Activated CD4-positive, alpha-beta memory T cell treated with anti-CD3 and anti-CD28 coated beads for 36 hours (primary cell): ENCODE results near the gene XRCC6. TPM values are rescaled to one million over a fixed set of nuclear protein-coding genes. Genes with fewer than 3 reads are reported as not detected.
"Not testable (repeated sequence)": the region's sequence is repeated elsewhere in the genome, so short reads cannot be mapped to it uniquely, and the experiment has no call there.

Experiments used
- CTCF ChIA-PET: fragments of 350-600 bp; sonication (Branson Sonifier 250); formaldehyde crosslinking; loops from one replicate; lab custom pipeline; 2021; ENCODE audit warnings: antibody characterized with exemption, inconsistent platforms; lab: Charles Lee
- POLR2A ChIA-PET: fragments of 350-600 bp; sonication (Branson Sonifier 250); formaldehyde crosslinking; loops from one replicate; lab custom pipeline; 2021; ENCODE audit warnings: antibody characterized with exemption; lab: Charles Lee
- DNase-seq: peaks from one replicate; pipeline ENCODE4 v3.0.0-alpha.2; 2020
- H3K27ac Mint-ChIP-seq: one replicate; pipeline ENCODE4 v1.8.0; 2021; ENCODE audit warnings: mixed read lengths
- H3K27me3 Mint-ChIP-seq: one replicate; pipeline ENCODE4 v1.8.0; 2021; ENCODE audit warnings: mixed read lengths
- H3K36me3 Mint-ChIP-seq: one replicate; pipeline ENCODE4 v1.8.0; 2021; ENCODE audit warnings: mixed read lengths
- H3K4me1 Mint-ChIP-seq: one replicate; pipeline ENCODE4 v1.8.0; 2021; ENCODE audit warnings: low read depth, mixed read lengths
- H3K4me3 Mint-ChIP-seq: one replicate; pipeline ENCODE4 v1.8.0; 2021; ENCODE audit warnings: mild to moderate bottlenecking, mixed read lengths
- H3K9me3 Mint-ChIP-seq: one replicate; pipeline ENCODE4 v1.8.0; 2021; ENCODE audit warnings: mixed read lengths
- intact Hi-C: fragments of 100-400 bp; cut with micrococcal nuclease; formaldehyde crosslinking; loops from one replicate; pipeline ENCODE4 v1.15.1; 2023
- total RNA-seq, 2 experiments: library from RNA; stranded (reverse); gene quantifications; one replicate each; pipeline ENCODE4 v1.2.3, GENCODE V29; 2021

The XRCC6 gene
- total RNA-seq, 2 experiments from 2014 or later = 403 to 409 TPM

GRCh38 chr22:41598891-41599635 is 22.0 kb upstream of the XRCC6 start:
- intact Hi-C loops = no loop called here
- H3K4me1 Mint-ChIP-seq = peaks cover 18% of the 10 kb centered on the region
- no peak for DNase-seq
- CTCF ChIA-PET = interaction anchor here (0.6 to 2.1 kb wide), 3 partner anchors 9 to 68 kb away, joined by 3 to 7 read pairs (median 3); partner anchors contain the start of genes PMM1 and POLR3H
- POLR2A ChIA-PET = interaction anchor here (1.2 to 1.4 kb wide), 3 partner anchors 9 to 22 kb away, joined by 3 to 4 read pairs (median 3); partner anchors contain the start of genes DESI1, PMM1 and XRCC6
- no peak overlapping the region for H3K27ac Mint-ChIP-seq
- no peaks in the 10 kb centered on the region for H3K27me3 Mint-ChIP-seq
- no peaks in the 10 kb centered on the region for H3K9me3 Mint-ChIP-seq
- peaks cover 54% of the 10 kb centered on the region for H3K36me3 Mint-ChIP-seq
- no peak overlapping the region for H3K4me3 Mint-ChIP-seq

DNA sequence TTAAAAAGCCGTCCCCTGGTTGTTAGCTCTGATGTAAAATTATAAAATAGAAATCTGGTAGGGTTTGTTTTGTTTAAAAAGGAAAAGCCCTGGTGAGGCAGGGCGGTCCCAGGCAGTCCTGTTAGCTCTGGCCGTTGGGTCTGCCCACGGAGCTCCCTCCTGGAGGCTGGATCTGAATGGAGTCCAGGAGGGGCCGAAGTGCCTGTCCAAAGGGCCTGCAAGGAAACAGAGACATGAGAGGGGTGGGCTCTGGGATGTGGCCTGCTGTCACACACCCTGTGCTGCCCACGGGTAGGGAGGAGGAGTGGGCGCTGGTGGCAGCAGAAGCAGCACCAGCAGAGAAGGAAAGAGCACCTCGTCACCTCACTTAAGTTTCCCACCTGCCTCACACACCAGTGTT is 20.1 kb upstream of the XRCC6 start:
- POLR2A ChIA-PET = no interaction called here
- intact Hi-C loops = no loop called here
- H3K4me3 Mint-ChIP-seq = no peak overlapping the region
- H3K9me3 Mint-ChIP-seq = no peaks in the 10 kb centered on the region
- CTCF ChIA-PET = no interaction called here
- no peak overlapping the region for H3K27ac Mint-ChIP-seq
- no peaks in the 10 kb centered on the region for H3K27me3 Mint-ChIP-seq
- H3K36me3 Mint-ChIP-seq = peaks cover 73% of the 10 kb centered on the region
- peaks cover 31% of the 10 kb centered on the region for H3K4me1 Mint-ChIP-seq
- no peak for DNase-seq

GRCh38 chr22:41603873-41604332 is 17.2 kb upstream of the XRCC6 start:
- peak overlapping the region; percentile 18 for H3K27ac Mint-ChIP-seq
- CTCF ChIA-PET = interaction anchor here (1.1 to 1.6 kb wide), 4 partner anchors 12 to 63 kb away, joined by 3 to 5 read pairs (median 4); partner anchors contain the start of genes DESI1 and XRCC6

DNA sequence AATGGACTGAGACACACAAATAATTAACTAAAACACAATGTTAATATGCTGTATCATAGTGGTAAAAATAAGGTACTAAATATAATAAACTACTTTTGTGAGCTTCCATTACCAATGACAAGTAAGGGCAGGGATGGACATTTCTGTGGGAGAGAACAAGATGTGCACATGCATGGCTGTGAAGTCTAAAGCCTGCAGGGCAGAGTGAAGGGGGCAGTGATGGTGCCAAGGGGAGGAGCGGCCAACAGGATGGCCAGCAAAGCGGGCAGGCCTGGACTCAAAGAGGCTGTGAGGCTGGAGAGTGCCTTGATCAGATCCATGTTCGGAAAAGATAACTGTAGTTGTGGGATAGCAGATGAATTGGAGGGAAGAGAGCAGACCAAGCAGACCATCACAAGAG is 12.7 kb upstream of the XRCC6 start:
- no peak overlapping the region for H3K27ac Mint-ChIP-seq
- intact Hi-C loops = no loop called here
- H3K4me3 Mint-ChIP-seq = no peak overlapping the region
- H3K36me3 Mint-ChIP-seq = peaks cover 47% of the 10 kb centered on the region
- DNase-seq = no peak
- CTCF ChIA-PET = no interaction called here
- H3K27me3 Mint-ChIP-seq = no peaks in the 10 kb centered on the region
- peaks cover 19% of the 10 kb centered on the region for H3K4me1 Mint-ChIP-seq
- POLR2A ChIA-PET = no interaction called here
- no peaks in the 10 kb centered on the region for H3K9me3 Mint-ChIP-seq

More at GRCh38 chr22:41603873-41604332, 17.2 kb upstream of the XRCC6 start:
- peak; percentile 86 for DNase-seq
- Mint-ChIP-seq H3K27me3 (no peaks in the 10 kb centered on the region), H3K9me3 (no peaks in the 10 kb centered on the region), H3K36me3 (peaks cover 71% of the 10 kb centered on the region), H3K4me1 (peaks cover 31% of the 10 kb centered on the region), H3K4me3 (no peak overlapping the region)
- POLR2A ChIA-PET = interaction anchor here (0.6 to 3.9 kb wide), 4 partner anchors 14 to 255 kb away, joined by 3 to 33 read pairs (median 8); partner anchors contain the start of genes DESI1, PMM1 and XRCC6
- intact Hi-C loops = loop anchor here (1.0 kb wide), 2 partner anchors 14 to 17 kb away; partner anchors contain the start of genes DESI1 and XRCC6

DNA sequence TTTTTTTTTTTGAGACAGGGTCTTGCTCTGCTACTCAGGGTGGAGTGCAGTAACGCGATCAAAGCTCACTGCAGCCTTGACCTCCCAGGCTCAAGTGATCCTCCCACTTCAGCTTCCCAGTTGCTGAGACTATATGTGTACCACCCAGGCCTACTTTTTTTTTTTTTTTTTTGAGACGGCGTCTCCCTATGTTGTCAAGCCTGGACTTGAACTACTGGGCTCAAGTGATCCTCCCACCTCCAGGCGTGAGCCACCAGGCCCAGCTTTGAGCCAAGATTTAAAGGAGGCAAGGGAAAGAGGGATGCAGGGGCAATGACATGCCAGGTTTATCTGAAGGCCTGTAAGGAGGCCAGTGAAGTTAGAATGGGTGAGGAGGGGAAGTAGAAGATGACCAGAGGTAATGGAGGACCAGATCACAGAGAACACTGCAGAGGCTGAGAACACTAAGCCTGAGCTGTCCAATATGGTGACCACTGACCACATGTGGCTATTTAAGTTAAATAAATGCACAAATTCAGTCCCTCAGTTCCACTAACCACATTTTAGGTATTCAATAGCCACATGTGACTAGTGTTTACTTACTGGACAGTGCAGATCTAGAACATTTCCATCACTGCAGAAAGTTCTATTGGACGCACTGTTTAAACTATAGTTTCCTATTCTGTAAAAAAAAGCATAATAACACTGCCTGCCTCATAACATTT is 8.3 kb upstream of the XRCC6 start:
- Mint-ChIP-seq H3K4me3 (no peak overlapping the region), H3K36me3 (peaks cover 13% of the 10 kb centered on the region), H3K9me3 (no peaks in the 10 kb centered on the region), H3K4me1 (peaks cover 17% of the 10 kb centered on the region), H3K27ac (no peak overlapping the region), H3K27me3 (no peaks in the 10 kb centered on the region)
- DNase-seq = no peak
- POLR2A ChIA-PET = no interaction called here
- intact Hi-C loops = no loop called here
- CTCF ChIA-PET = no interaction called here

DNA sequence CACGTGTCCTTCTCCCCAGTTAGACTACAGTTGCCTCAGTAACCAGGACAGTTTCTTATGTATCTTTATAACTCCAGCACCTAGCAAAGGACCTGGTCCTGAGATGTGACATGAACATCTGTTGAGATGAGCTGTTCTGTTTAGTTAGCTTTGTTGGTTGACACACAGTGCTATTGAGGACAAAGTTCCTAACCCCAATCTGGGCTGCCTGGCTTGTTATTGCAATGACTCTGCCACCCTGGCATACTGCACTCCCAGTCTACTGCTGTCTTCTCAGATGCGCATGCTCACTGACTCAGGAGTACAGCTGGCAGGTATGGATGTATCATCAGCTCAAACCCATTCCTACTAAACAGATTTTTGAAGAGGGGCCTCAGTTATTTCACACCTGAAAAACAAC is 7.6 kb upstream of the XRCC6 start:
- peaks cover 13% of the 10 kb centered on the region for H3K36me3 Mint-ChIP-seq
- no peak overlapping the region for H3K4me3 Mint-ChIP-seq
- CTCF ChIA-PET = no interaction called here

DNA sequence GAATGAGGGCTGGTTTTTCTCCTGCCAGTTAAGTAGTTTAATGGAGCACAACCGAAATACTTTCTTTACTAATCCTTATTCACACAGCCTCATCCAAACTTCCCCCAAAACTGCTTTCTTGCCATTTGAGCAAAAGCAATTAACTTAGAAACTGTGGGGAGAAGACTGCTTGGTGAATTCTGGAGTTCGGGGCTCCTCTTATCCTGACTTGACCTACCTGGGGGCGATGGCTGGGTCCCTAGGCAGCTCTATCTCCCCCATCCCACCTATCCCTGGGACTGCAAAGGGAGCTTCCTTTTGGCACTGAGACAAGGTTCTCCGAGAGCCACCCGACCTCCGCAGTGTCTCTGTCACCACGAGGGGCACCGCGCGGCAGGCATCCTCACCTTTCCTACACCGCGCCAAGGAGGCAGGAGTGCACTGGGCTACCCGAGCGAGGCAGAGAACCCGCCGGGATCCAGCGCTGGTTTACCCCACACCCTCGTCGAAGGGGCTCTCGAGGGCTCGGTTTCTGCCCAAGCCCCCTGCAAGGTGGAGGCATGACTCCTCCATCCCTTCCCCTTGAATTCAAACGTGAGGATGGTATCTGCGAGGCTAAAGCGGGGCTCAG is 1.0 kb upstream of the XRCC6 start:
- no peaks in the 10 kb centered on the region for H3K27me3 Mint-ChIP-seq
- ChIA-PET POLR2A (interaction anchor here (0.7 to 6.0 kb wide), 16 partner anchors 9 to 470 kb away, joined by 3 to 65 read pairs (median 6); partner anchors contain the start of genes ACO2, CCDC134, NDUFA6 and PHF5A), CTCF (interaction anchor here (1.3 to 3.9 kb wide), 4 partner anchors 30 to 216 kb away, joined by 5 to 18 read pairs (median 10); partner anchors contain the start of gene PMM1)
- DNase-seq = peak; percentile 67
- no peaks in the 10 kb centered on the region for H3K9me3 Mint-ChIP-seq
- peaks cover 12% of the 10 kb centered on the region for H3K36me3 Mint-ChIP-seq
- intact Hi-C loops = loop anchor here (2.0 to 5.0 kb wide), 3 partner anchors 47 to 333 kb away; partner anchors contain the start of genes RANGAP1 and SNU13
- H3K4me3 Mint-ChIP-seq = peak overlapping the region; percentile 97
- peak overlapping the region; percentile 98 for H3K27ac Mint-ChIP-seq
- H3K4me1 Mint-ChIP-seq = peaks cover 40% of the 10 kb centered on the region

More for the DNA sequence above, 7.6 kb upstream of the XRCC6 start:
- Mint-ChIP-seq H3K27me3 (no peaks in the 10 kb centered on the region), H3K4me1 (peaks cover 22% of the 10 kb centered on the region), H3K9me3 (no peaks in the 10 kb centered on the region), H3K27ac (no peak overlapping the region)
- no peak for DNase-seq
- POLR2A ChIA-PET = no interaction called here
- intact Hi-C loops = no loop called here

DNA sequence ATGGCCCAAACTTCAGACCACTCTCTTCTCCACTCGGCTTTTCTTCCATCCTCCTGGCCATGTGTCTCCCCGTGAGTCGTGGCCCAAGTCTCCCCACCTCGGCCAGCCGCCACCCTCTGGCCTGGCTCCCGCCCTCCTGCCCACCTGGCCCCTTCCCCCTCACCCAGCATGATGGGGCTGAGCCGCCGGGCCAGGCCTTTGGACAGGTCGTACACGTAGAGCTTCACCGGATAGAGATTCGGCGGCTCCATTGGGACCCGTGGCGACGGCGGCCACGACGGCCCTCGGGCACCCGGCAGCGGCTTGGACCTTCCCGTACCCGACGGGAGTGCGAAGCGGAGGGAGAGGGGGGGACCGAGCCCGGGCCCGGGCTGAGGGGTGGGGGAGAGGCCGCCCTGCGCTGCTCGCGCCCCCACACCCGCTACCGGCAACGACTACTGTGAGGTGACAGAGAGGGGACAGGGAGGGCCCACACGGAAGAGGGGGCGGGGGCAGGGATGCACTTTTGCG is 451 bp upstream of the XRCC6 start, which contains the start of gene DESI1:
Gene DESI1, minus strand, starts transcription at position 455 of the 510 bp plus-strand sequence. Its CDS starts 204 bp downstream, at position 251.
- H3K4me3 Mint-ChIP-seq = peak within 1 kb of the TSS; percentile 97
- H3K9me3 Mint-ChIP-seq = no peaks in the 10 kb centered on the region
- H3K36me3 Mint-ChIP-seq = peaks cover 16% of the 10 kb centered on the region
- intact Hi-C loops = loop anchor here (1.0 to 5.0 kb wide), 11 partner anchors 16 to 333 kb away; partner anchors contain the start of genes PHF5A, POLR3H, RANGAP1 and SNU13
- ChIA-PET POLR2A (interaction anchor here (0.9 to 6.0 kb wide), 21 partner anchors 9 to 515 kb away, joined by 3 to 65 read pairs (median 4); partner anchors contain the start of genes ACO2, CCDC134, NDUFA6 and PHF5A), CTCF (interaction anchor here (1.1 to 3.9 kb wide), 4 partner anchors 17 to 77 kb away, joined by 4 to 18 read pairs (median 8); partner anchors contain the start of gene PMM1)
- DNase-seq = no peak
- peaks cover 40% of the 10 kb centered on the region for H3K4me1 Mint-ChIP-seq
- H3K27me3 Mint-ChIP-seq = no peaks in the 10 kb centered on the region
- H3K27ac Mint-ChIP-seq = peak within 1 kb of the TSS; percentile 98

DNA sequence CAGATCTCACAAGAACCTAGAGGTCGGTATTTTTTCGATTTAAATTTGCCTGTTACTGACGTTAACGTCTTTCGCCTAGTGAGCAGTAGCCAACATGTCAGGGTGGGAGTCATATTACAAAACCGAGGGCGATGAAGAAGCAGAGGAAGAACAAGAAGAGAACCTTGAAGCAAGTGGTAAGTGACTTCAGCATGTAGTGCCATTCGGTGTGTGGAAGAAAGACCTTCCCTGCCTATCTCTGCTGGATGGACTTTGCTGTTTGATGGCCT is 750 bp downstream of the XRCC6 start:
- H3K4me1 Mint-ChIP-seq = peaks cover 34% of the 10 kb centered on the region
- no peaks in the 10 kb centered on the region for H3K9me3 Mint-ChIP-seq
- ChIA-PET POLR2A (interaction anchor here (0.9 to 6.0 kb wide), 15 partner anchors 12 to 516 kb away, joined by 3 to 65 read pairs (median 7); partner anchors contain the start of genes ACO2, CCDC134, PHF5A and PMM1), CTCF (interaction anchor here (0.6 to 3.9 kb wide), 5 partner anchors 10 to 383 kb away, joined by 3 to 18 read pairs (median 4); partner anchors contain the start of gene PMM1)
- peak overlapping the region; percentile 97 for H3K4me3 Mint-ChIP-seq
- DNase-seq = no peak
- peaks cover 17% of the 10 kb centered on the region for H3K36me3 Mint-ChIP-seq
- H3K27me3 Mint-ChIP-seq = no peaks in the 10 kb centered on the region
- intact Hi-C loops = loop anchor here (1.0 to 5.0 kb wide), 11 partner anchors 18 to 335 kb away; partner anchors contain the start of genes PHF5A, POLR3H, RANGAP1 and SNU13
- H3K27ac Mint-ChIP-seq = peak overlapping the region; percentile 98

DNA sequence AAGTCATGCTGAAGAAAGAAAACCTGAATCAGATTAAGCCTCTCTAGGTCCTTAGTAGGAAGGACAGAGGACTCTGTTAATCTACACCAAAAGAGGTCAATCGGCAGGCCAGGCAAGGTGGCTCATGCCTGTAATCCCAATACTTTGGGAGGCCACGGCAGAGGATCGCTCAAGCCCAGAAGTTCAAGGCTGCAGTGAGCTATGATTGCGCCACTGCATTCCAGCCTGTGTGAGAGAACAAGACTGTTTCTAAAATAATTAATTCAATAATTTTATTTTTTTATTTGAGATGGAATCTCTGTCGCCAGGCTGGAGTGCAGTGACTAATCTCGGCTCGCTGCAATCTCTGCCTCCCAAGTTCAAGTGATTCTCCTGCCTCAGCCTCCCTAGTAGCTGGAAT is 4.5 kb downstream of the XRCC6 start:
- ChIA-PET POLR2A (no interaction called here), CTCF (no interaction called here)
- intact Hi-C loops = no loop called here
- Mint-ChIP-seq H3K27ac (no peak overlapping the region), H3K36me3 (peaks cover 46% of the 10 kb centered on the region), H3K4me3 (no peak overlapping the region), H3K27me3 (no peaks in the 10 kb centered on the region), H3K4me1 (peaks cover 18% of the 10 kb centered on the region), H3K9me3 (no peaks in the 10 kb centered on the region)
- DNase-seq = no peak

- H3K27ac Mint-ChIP-seq, H3K9me3 Mint-ChIP-seq, H3K4me1 Mint-ChIP-seq, intact Hi-C loops, POLR2A ChIA-PET, CTCF ChIA-PET, H3K27me3 Mint-ChIP-seq, H3K4me3 Mint-ChIP-seq, DNase-seq: not testable (repeated sequence)
- H3K36me3 Mint-ChIP-seq = peaks cover 58% of the 10 kb centered on the region
Observed at GRCh38 chr22:41631115-41631514, 10.0 kb downstream of the XRCC6 start.
